NCI-H2107 treated with DMSO at 0.1 percent for 48 hours (cell line): ENCODE data around the gene CREG2.
"Not testable (repeated sequence)": the region's sequence is repeated elsewhere in the genome, so short reads cannot be mapped to it uniquely, and the experiment has no call there.

Source experiments
- DNase-seq: peaks from one replicate; lab custom pipeline; 2025; ENCODE audit not compliant: unreplicated experiment; lab: John Stamatoyannopoulos, UW

Gene CREG2

GRCh38 chr2:101375653-101376052, 11.7 kb downstream of the CREG2 start:
- DNase-seq: no peak

- DNase-seq: no peak
Observed at GRCh38 chr2:101374821-101375561, 12.3 kb downstream of the CREG2 start.

DNA sequence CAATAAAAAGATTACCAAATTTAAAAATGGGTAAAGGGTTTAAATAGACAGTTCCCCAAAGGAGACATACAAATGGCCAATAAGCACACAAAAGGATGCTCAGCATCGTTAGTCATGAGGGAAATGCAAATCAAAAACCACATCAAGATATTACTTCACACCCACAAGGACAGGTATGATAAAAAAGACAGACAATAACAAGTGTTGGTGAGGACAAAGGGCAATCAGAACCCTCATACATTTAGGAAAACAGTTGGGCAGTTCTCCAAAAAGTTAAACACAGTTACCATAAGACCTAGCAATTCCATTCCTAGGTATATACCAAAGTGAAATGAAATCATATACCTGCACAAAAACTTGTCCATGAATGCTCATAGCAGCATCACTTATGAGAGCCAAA, 14.5 kb downstream of the CREG2 start:
- no peak for DNase-seq

- DNase-seq: no peak
Observed at GRCh38 chr2:101371636-101372035, 15.7 kb downstream of the CREG2 start.

DNA sequence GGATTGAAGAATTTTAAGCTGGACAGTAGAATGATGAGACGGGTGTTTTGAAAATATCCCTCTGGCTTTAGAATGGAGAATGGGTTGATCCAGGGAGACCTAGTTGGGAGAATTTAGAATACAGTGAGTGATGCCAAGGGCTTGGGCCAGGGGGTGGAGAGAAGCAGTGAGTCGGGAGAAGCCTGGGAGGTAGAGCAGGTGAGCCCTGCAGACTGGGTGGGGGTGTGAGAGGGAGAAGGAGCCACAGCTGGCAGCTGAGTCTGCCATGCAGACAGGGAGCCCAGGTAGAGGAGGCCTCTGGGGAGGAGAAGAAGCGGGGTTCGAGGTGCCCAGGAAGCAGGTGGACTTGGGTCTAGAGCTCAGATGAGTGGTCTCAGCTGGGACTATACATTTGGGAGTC, 18.2 kb downstream of the CREG2 start:
- no peak for DNase-seq

GRCh38 chr2:101368376-101368775, 18.9 kb downstream of the CREG2 start:
- DNase-seq: no peak

GRCh38 chr2:101367508-101367907, 19.8 kb downstream of the CREG2 start:
- no peak for DNase-seq

DNA sequence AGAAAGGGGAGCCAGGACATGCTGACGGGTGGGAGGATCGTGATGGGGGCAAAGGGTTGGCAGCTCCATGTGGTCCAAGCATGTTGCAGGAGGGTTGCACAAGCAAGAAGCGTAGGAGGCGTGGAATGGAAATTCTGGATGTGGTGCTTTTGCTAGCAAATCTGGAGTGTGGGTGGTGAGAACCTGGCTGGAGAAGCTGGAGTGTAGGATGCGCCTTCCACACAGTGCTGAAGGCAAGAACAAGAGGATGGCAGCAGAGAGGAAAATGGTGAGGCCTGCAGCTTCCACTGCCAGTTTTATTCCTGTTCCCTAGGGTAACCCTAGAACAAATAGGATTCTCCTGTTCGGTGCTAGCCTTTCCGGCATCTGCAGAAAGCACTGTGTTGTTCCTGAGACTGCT, 22.4 kb downstream of the CREG2 start:
- DNase-seq: no peak

DNA sequence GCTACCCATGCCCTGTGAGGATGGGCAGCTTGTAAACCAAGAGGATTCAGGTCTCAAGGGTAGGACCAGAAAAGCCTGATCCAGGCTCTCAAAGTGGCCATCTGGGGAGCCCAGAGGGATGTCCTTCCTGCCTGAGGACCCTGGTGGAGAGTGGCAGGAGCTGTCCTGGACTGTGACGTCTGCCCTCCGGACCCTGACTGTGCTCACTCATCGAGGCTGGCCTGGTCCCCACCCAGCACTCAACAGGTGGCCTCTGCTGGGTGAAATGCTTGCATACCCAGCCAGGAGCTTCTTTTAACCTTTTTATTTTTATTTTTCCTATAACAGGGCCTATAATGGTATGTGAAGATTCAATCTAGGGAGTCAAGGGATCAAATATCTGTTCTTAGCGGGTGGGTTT, 24.5 kb downstream of the CREG2 start:
- no peak for DNase-seq

DNA sequence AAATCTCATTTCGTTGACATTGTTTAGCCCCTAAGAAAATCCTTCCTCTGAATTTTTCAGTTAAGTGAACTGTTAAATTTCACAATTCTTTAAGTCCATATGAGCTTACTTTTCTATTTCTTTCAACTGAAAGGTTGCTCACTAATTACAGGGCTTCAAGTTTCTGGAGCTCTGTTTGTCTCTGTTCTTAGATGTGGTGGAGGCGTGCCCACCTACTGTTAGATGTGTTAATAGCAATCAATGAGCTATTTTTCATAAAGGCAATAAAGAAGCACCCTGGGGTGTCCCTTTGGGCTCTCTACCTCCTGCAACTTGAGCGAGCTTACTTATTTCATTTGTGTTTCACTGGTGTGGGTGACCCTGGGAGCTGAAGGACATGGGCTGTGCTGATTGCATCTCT, 25.0 kb downstream of the CREG2 start:
- no peak for DNase-seq

- DNase-seq: no peak
Observed at GRCh38 chr2:101361522-101361921, 25.8 kb downstream of the CREG2 start.

GRCh38 chr2:101361121-101361520, 26.2 kb downstream of the CREG2 start:
- no peak for DNase-seq

DNA sequence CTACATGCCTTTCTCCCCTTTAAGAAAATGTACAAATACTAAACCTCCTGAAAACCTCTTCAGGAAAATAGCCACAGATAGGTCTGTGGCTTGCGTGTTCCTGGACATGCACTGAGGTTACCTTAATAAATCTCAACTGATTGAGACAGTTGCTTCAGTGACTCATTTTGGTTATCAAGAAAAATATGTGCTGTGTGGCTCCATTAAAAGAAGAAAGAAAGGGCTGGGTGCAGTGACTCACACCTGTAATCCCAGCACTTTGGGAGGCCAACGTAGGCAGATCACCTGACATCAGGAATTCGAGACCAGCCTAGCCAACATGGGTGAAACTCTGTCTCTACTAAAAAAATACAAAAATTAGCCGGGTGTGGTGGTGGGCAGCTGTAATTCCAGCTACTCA, 27.1 kb downstream of the CREG2 start:
- no peak for DNase-seq

DNA sequence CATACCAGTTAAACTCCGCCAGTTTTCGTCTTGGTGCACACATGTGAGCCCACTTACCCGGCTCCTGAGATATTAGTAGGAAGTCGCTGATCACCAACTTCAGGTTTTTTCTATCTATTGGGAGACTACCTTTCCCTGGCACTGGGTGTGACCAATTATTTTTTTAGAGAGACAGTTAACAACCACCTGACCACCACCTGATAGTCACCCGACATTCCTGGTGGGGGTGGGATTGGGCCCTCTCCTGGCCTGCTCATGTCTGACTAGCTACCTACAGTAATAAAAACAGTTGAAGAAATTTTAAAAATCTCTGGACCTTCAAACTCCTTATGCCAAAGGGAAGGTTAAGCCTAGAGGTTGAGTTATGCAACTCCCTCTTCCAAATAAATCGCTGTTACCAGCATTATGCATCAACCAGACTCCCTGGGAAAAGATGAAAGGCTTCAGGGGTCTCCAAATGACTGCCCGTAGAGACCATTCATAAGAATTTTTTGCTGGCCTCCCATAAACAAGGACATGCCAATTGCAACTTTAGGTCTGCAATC, 27.8 kb downstream of the CREG2 start:
- no peak for DNase-seq

GRCh38 chr2:101357376-101357775, 29.9 kb downstream of the CREG2 start:
- DNase-seq: no peak

DNA sequence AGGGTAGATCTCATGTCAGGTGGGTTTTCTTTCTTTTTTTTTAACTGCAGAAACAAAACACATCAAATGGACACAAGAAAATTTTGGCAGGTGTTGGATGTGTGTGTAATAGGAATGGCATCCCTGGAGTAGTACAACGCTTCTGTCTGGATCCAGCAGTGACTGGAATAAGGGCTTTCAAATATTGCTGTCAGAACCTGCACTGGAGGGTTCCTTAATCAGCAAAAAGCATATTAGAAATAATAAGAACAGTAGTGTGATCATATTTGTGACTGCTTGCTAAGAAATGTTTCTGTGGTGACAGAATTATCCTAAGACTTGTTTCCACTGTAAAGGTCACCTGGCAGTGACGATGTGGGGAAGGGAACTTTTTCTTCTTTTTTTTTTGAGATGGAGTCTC, 30.8 kb downstream of the CREG2 start:
- DNase-seq: no peak

- DNase-seq: no peak
Observed at GRCh38 chr2:101356055-101356454, 31.2 kb downstream of the CREG2 start.

- no peak for DNase-seq
Observed at GRCh38 chr2:101355401-101356054, 31.8 kb downstream of the CREG2 start.

DNA sequence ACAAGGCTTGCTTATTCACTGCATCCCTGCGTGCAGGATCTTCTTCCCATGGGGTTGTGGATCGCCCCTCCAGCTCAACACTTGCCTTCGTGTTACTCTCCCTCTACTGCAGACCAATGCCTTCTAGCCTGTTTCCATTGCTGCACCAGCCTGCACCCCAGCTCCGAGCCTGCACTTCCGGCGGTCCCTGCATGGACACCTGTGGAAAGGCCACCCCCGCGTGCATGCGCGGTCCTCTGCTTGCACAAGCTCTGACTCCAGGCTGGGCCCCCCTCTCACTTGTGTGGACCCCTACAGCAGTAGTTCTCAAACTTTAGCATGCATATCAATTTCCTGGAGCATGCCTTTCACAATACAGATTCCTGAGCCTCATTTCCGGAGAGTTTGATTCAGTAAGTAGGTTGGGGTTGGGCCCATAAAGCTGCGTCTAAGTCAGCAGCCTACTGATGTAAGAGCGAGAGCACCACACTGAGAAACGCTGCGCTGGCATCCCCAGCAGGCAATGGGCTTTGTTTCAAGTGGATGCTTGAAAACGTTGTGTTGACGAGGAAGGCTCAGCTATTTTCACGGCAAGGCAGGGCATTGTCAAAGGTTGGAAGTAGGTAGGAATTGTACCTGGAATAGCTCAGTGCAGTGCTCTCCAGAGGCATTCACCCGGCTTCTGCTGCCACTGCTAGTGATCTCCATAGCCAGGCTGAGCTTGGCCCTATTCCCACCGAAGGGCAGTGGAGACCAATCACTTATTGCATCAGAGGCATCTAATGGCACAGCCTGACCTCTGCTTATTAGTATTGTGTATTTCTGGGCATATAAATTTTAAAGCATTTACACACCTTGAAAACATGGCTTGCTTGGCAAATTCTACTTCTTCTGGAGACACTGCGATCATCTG, 32.6 kb downstream of the CREG2 start:
- DNase-seq: no peak

DNA sequence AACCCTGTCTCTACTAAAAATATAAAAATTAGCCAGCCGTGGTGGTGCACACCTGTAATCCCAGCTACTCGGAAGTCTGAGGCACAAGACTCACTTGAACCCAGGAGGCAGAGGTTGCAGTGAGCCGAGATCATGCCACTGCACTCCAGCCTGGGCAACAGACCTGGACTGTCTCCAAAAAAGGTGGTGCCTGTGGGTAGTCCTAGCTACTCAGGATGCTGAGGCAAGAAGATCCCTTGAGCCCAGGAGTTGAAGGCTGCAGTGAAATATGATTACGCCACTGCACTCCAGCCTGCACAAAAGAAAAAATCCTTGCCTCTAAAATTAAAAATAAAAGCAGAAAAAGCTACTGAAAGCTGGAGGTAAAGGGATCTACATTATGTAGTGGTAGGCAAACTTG, 34.7 kb downstream of the CREG2 start:
- DNase-seq: not testable (repeated sequence)

- no peak for DNase-seq
Observed at GRCh38 chr2:101351207-101351606, 36.1 kb downstream of the CREG2 start.
